ENCODE results near the gene ERN1. TPM values are rescaled to one million over a fixed set of nuclear protein-coding genes. Genes with fewer than 3 reads are reported as not detected.

The ERN1 gene
- total and polyA plus RNA-seq, 2 donors, result 9.1 to 10.0 TPM

Small RNA genes within 50 kb of the gene (small RNA-seq; reads per million reads assigned to genes)
- 70,517 reads per million, percentile 100 among the genes with 10 or more reads in this experiment for gene SNORD104

Other genes starting within 250 kb of the ERN1 start
- not detected for gene GH2, start 248.2 kb downstream of the ERN1 start, total RNA-seq
- gene GH2, start 248.2 kb downstream of the ERN1 start, polyA plus RNA-seq, result not detected
- gene CSH1, start 233.6 kb downstream of the ERN1 start, total RNA-seq, result 0.42 TPM
- not detected for gene CSH1, start 233.6 kb downstream of the ERN1 start, polyA plus RNA-seq
- gene CSHL1, start 218.9 kb downstream of the ERN1 start, total RNA-seq, result not detected
- not detected for gene CSHL1, start 218.9 kb downstream of the ERN1 start, polyA plus RNA-seq
- gene GH1, start 211.3 kb downstream of the ERN1 start, total RNA-seq, result not detected
- gene GH1, start 211.3 kb downstream of the ERN1 start, polyA plus RNA-seq, result 0.11 TPM
- 1.3 TPM for gene CD79B, start 197.8 kb downstream of the ERN1 start, total RNA-seq
- gene CD79B, start 197.8 kb downstream of the ERN1 start, polyA plus RNA-seq, result 7.2 TPM
- 1.6 TPM for gene SCN4A, start 157.2 kb downstream of the ERN1 start, total RNA-seq
- 0.65 TPM for gene SCN4A, start 157.2 kb downstream of the ERN1 start, polyA plus RNA-seq
- 0.42 TPM for gene PRR29, start 131.8 kb downstream of the ERN1 start, total RNA-seq
- 0.34 TPM for gene PRR29, start 131.8 kb downstream of the ERN1 start, polyA plus RNA-seq
- gene ICAM2, start 109.5 kb downstream of the ERN1 start, total RNA-seq, result 29.0 TPM
- 38.3 TPM for gene ICAM2, start 109.5 kb downstream of the ERN1 start, polyA plus RNA-seq
- 18.6 TPM for gene TEX2, start 133.1 kb upstream of the ERN1 start, total RNA-seq
- gene TEX2, start 133.1 kb upstream of the ERN1 start, polyA plus RNA-seq, result 20.3 TPM